Fibroblast of mammary gland (primary cell): ENCODE data around the gene PCDHGC5.

ENCODE experiments used
- DNase-seq: peaks from one replicate; pipeline ENCODE4 v3.0.0-alpha.2; 2010; ENCODE audit warnings: low read depth
- H3K4me3 ChIP-seq: 2 replicates; pipeline ENCODE4 v1.5.1; 2011; ENCODE audit warnings: low read depth, mild to moderate bottlenecking, low read length, moderate library complexity; ENCODE audit not compliant: control insufficient read depth
- CTCF ChIP-seq: conservative IDR thresholded peaks from 2 replicates; pipeline ENCODE4 v1.5.1; 2011; ENCODE audit warnings: low read depth, low read length, inconsistent platforms; ENCODE audit not compliant: control insufficient read depth, insufficient read depth

The PCDHGC5 gene

GRCh38 chr5:141522301-141522700 lies 33.4 kb downstream of the PCDHGC5 start:
- no peak overlapping the region for H3K4me3 ChIP-seq
- no peak for DNase-seq
- TF ChIP-seq CTCF = no peak

DNA sequence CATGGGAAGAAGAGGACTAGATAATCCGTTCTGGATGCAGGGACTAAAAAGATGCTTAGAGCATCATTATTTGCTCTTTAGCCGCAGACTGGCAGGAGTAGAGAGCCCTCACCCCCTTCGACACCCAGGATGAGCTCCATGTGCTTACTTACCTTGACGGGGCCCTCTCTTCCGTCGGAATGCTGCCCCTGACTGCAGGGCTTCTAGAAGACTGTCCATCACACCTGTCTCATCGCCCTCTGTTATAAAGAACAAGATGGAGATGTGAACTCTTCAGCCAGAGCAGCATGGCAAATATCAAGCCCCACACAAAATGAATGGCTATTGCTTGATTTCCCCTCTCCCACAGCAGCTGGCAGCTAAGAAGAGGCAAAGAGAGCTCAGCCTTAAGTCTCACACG lies 35.1 kb downstream of the PCDHGC5 start:
- H3K4me3 ChIP-seq = no peak overlapping the region
- no peak for TF ChIP-seq CTCF
- DNase-seq = no peak

- DNase-seq = peak; percentile 98
- H3K4me3 ChIP-seq = no peak overlapping the region
- peak; percentile 99 for TF ChIP-seq CTCF
These were observed 36.0 kb downstream of the PCDHGC5 start for GRCh38 chr5:141524604-141525597.

DNA sequence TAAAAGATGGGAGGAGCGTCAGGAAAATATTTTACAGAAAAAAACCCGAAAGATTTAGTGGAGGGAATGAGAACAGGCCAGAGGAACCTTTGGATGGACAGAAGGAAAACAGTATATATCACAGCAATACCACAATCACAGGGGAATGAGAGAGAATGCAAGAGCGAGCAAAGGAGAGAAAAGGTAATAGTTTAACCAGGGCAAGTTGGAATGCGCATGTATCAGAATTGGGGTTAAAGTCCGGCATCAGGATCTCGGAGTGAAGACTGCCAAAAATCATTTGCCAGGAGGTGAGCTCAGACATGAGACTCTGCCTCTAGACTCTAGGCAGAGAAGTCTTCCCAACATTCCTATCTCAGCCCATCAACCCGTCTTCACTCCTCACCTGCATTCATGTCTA lies 36.8 kb downstream of the PCDHGC5 start:
- no peak overlapping the region for H3K4me3 ChIP-seq
- no peak for TF ChIP-seq CTCF
- DNase-seq = peak; percentile 40

DNA sequence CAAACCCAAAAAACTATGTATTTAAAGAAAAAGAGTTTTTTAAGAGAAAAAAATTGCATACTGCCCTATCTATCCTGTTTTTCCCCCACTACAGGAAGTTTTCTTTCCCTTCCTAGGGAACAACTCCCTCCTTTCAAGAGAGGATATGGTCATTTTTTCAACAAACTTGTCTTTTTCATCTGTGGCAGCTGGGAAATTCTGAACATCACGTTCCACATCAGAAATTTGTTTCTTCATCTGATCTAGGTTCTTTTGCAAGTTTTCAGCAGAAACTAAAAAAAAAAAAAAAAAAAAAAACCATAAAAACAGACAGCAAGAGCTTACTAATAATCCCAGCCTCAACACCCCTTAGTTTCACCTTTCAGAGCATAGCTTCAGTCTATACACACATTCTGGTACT lies 38.5 kb downstream of the PCDHGC5 start:
- no peak overlapping the region for H3K4me3 ChIP-seq
- no peak for TF ChIP-seq CTCF
- DNase-seq = no peak

GRCh38 chr5:141528291-141528984 lies 39.6 kb downstream of the PCDHGC5 start:
- no peak for TF ChIP-seq CTCF
- DNase-seq = peak; percentile 79
- H3K4me3 ChIP-seq = no peak overlapping the region
